ENCODE results near the gene MAP1B.

- TF ChIP-seq, protein P1, sequence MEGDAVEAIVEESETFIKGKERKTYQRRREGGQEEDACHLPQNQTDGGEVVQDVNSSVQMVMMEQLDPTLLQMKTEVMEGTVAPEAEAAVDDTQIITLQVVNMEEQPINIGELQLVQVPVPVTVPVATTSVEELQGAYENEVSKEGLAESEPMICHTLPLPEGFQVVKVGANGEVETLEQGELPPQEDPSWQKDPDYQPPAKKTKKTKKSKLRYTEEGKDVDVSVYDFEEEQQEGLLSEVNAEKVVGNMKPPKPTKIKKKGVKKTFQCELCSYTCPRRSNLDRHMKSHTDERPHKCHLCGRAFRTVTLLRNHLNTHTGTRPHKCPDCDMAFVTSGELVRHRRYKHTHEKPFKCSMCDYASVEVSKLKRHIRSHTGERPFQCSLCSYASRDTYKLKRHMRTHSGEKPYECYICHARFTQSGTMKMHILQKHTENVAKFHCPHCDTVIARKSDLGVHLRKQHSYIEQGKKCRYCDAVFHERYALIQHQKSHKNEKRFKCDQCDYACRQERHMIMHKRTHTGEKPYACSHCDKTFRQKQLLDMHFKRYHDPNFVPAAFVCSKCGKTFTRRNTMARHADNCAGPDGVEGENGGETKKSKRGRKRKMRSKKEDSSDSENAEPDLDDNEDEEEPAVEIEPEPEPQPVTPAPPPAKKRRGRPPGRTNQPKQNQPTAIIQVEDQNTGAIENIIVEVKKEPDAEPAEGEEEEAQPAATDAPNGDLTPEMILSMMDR (IDR thresholded peaks at IDR 0.05; ENCODE audit: borderline replicate concordance, extremely low read depth, low read length, poor library complexity, severe bottlenecking) = no peak
- no peak for TF ChIP-seq EZH2 (IDR thresholded peaks at IDR 0.05; ENCODE audit: borderline replicate concordance, low read depth, low read length, severe bottlenecking)
These were observed 41.5 kb upstream of the MAP1B start for GRCh38 chr5:72065751-72066255.
